ENCODE results near the gene OR5L2. TPM values are rescaled to one million over a fixed set of nuclear protein-coding genes. Genes with fewer than 3 reads are reported as not detected.

The OR5L2 gene
- total RNA-seq, 1 experiment from 2014 or later, result not detected

DNA sequence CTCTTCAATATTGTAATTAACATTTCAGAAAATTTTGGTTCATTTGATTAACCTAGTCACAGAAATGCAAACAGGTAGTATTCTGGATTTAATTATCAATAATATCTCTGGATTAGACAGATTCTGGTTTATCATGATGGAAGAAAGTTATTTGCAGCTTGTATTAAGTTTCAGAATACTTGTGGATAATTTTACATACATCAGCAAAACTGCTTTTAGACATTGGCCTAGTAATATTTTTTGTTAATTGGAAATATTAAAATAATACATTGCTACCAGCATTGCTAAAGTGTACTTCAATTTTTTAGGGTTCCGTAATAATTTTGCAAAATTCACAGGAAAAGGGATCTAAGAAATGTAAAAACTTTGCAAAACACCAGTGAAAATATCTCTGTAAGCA, 35.4 kb upstream of the OR5L2 start:
- Histone ChIP-seq H3K79me2 (ENCODE audit: insufficient read depth, low read length) (no peaks in the 10 kb centered on the region), H3K9me3 (ENCODE audit: control insufficient read depth in 1 of 2, insufficient read depth in 1 of 2, low read depth in 1 of 2, low read length in 2 of 2) (peaks cover 8 to 12% of the 10 kb centered on the region in 2 experiments; a peak in 2 of 4 replicates), H3K4me2 (ENCODE audit: low read length) (no peak overlapping the region), H4K20me1 (ENCODE audit: insufficient read depth) (no peaks in the 10 kb centered on the region), H3K27me3 (ENCODE audit: insufficient read depth, low read length) (no peaks in the 10 kb centered on the region), H3K4me3 (replicated peaks in 1 of 2; ENCODE audit: low read depth in 1 of 2, low read length in 2 of 2) (no peak overlapping the region), H2AFZ (ENCODE audit: low read depth, low read length, poor library complexity, severe bottlenecking) (no peak overlapping the region), H3K36me3 (ENCODE audit: control insufficient read depth in 1 of 2, insufficient read depth in 2 of 2, low read length in 2 of 2) (no peaks in the 10 kb centered on the region), H3K9ac (ENCODE audit: low read length) (no peak overlapping the region), H3K4me1 (ENCODE audit: control insufficient read depth in 1 of 2, insufficient read depth in 2 of 2, low read length in 2 of 2) (no peaks in the 10 kb centered on the region), H3K9me2 (ENCODE audit: insufficient read depth) (no peaks in the 10 kb centered on the region), H3K27ac (ENCODE audit: low read depth, low read length) (no peak overlapping the region)
- TF ChIP-seq FOSL1 (IDR thresholded peaks at IDR 0.05; ENCODE audit: low read depth), result no peak
- TF ChIP-seq, protein P1, sequence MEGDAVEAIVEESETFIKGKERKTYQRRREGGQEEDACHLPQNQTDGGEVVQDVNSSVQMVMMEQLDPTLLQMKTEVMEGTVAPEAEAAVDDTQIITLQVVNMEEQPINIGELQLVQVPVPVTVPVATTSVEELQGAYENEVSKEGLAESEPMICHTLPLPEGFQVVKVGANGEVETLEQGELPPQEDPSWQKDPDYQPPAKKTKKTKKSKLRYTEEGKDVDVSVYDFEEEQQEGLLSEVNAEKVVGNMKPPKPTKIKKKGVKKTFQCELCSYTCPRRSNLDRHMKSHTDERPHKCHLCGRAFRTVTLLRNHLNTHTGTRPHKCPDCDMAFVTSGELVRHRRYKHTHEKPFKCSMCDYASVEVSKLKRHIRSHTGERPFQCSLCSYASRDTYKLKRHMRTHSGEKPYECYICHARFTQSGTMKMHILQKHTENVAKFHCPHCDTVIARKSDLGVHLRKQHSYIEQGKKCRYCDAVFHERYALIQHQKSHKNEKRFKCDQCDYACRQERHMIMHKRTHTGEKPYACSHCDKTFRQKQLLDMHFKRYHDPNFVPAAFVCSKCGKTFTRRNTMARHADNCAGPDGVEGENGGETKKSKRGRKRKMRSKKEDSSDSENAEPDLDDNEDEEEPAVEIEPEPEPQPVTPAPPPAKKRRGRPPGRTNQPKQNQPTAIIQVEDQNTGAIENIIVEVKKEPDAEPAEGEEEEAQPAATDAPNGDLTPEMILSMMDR (IDR thresholded peaks at IDR 0.05 in 2 of 3, conservative IDR thresholded peaks at IDR 0.05 in 1 of 3; ENCODE audit: borderline replicate concordance in 1 of 3, insufficient read depth in 1 of 3, low read depth in 2 of 3, low read length in 2 of 3), result no peak
- TF ChIP-seq ELF1 (IDR thresholded peaks at IDR 0.05; ENCODE audit: borderline replicate concordance, low read depth), result no peak
- no peak for TF ChIP-seq ZFX (IDR thresholded peaks at IDR 0.05)
- no TSS peak for BruUV-seq (replicated peaks)
- CTCF ChIA-PET, result no interaction called here
- DNase-seq (ENCODE audit: low read depth, low spot score), result no peak
- ATAC-seq, result no peak
- POLR2A ChIA-PET, result no interaction called here
- intact Hi-C loops (cut with micrococcal nuclease), result no loop called here
- RAD21 ChIA-PET (ENCODE audit: low non-redundant PET in 1 of 2, low total read pairs in 2 of 2, uncharacterized antibody in 2 of 2, unreplicated experiment in 2 of 2), result no interaction called here

DNA sequence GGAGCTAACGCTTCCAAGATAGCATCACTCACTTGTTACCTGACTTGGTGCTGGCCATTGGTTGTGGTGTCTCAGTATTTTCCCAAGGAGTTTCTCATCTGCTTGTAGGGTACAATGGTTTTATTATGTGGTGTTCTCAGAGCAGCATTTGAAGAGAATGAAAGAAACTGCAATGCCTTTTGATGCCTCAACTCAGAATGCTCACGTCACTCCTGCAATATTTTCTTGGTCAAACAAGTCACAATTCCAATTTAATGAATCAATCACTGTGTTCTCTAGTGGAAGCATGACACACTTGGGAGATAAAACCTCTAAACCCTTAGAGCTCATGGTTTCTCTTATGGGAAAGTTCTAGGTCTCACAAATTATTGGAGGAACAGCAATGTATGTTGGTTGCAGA, 33.7 kb upstream of the OR5L2 start:
- ChIA-PET RAD21 (ENCODE audit: low non-redundant PET in 1 of 2, low total read pairs in 2 of 2, uncharacterized antibody in 2 of 2, unreplicated experiment in 2 of 2) (no interaction called here), CTCF (no interaction called here), POLR2A (no interaction called here)
- Histone ChIP-seq H3K4me2 (ENCODE audit: low read length) (no peak overlapping the region), H3K79me2 (ENCODE audit: insufficient read depth, low read length) (no peaks in the 10 kb centered on the region), H3K9me2 (ENCODE audit: insufficient read depth) (no peaks in the 10 kb centered on the region), H3K36me3 (ENCODE audit: control insufficient read depth in 1 of 2, insufficient read depth in 2 of 2, low read length in 2 of 2) (no peaks in the 10 kb centered on the region), H2AFZ (ENCODE audit: low read depth, low read length, poor library complexity, severe bottlenecking) (no peak overlapping the region), H4K20me1 (ENCODE audit: insufficient read depth) (no peaks in the 10 kb centered on the region), H3K27ac (ENCODE audit: low read depth, low read length) (no peak overlapping the region), H3K4me3 (replicated peaks in 1 of 2; ENCODE audit: low read depth in 1 of 2, low read length in 2 of 2) (no peak overlapping the region), H3K4me1 (ENCODE audit: control insufficient read depth in 1 of 2, insufficient read depth in 2 of 2, low read length in 2 of 2) (no peaks in the 10 kb centered on the region), H3K9ac (ENCODE audit: low read length) (no peak overlapping the region), H3K9me3 (ENCODE audit: control insufficient read depth in 1 of 2, insufficient read depth in 1 of 2, low read depth in 1 of 2, low read length in 2 of 2) (peaks cover 8 to 9% of the 10 kb centered on the region in 2 experiments; a peak in 2 of 4 replicates), H3K27me3 (ENCODE audit: insufficient read depth, low read length) (no peaks in the 10 kb centered on the region)
- DNase-seq (ENCODE audit: low read depth, low spot score) (no peak), ATAC-seq (no peak)
- TF ChIP-seq EZH2 (IDR thresholded peaks at IDR 0.05) (no peak), CEBPB (IDR thresholded peaks at IDR 0.05; ENCODE audit: low read depth) (no peak), CBX3 (IDR thresholded peaks at IDR 0.05; ENCODE audit: low read depth) (no peak), RAD21 (IDR thresholded peaks at IDR 0.05; ENCODE audit: low read depth) (no peak), SP1 (IDR thresholded peaks at IDR 0.05; ENCODE audit: low read depth) (no peak), SRF (IDR thresholded peaks at IDR 0.05; ENCODE audit: low read depth) (no peak), YY1 (IDR thresholded peaks at IDR 0.05; ENCODE audit: extremely low read depth, insufficient replicate concordance, low read depth, low read length) (no peak), SIN3A (IDR thresholded peaks at IDR 0.05; ENCODE audit: low read depth) (no peak), TCF7L2 (IDR thresholded peaks at IDR 0.05; ENCODE audit: borderline replicate concordance, extremely low read depth, insufficient read depth, insufficient read length) (no peak)
- no TSS peak for BruUV-seq (replicated peaks)
- intact Hi-C loops (cut with micrococcal nuclease), result no loop called here
